SK-N-SH treated with all-trans-retinoic acid at 6 μM for 48 hours (cell line): Measurements from ENCODE around the gene TMEM132A.

Experiments used
- CSRNP3 ChIP-seq: fragments of 250-450 bp; sonication (Bioruptor Pico); IDR thresholded peaks from 2 replicates; pipeline ENCODE4 v1.5.1; 2021; ENCODE audit warnings: mild to moderate bottlenecking, moderate library complexity
- ESRRG ChIP-seq: fragments of 250-450 bp; sonication (Bioruptor Pico); IDR thresholded peaks from 2 replicates; pipeline ENCODE4 v1.6.1; 2021; ENCODE audit warnings: mild to moderate bottlenecking
- PPARA ChIP-seq: fragments of 250-450 bp; sonication (Bioruptor Pico); IDR thresholded peaks from 2 replicates; pipeline ENCODE4 v1.5.0; 2020; ENCODE audit warnings: mild to moderate bottlenecking, borderline replicate concordance
- RARB ChIP-seq: fragments of 250-450 bp; sonication (Bioruptor Pico); IDR thresholded peaks from 2 replicates; pipeline ENCODE4 v1.8.0; 2021; ENCODE audit warnings: mild to moderate bottlenecking, moderate library complexity
- SNAI2 ChIP-seq: fragments of 250-450 bp; sonication (Bioruptor Pico); IDR thresholded peaks from 2 replicates; pipeline ENCODE4 v1.5.0; 2020; ENCODE audit warnings: mild to moderate bottlenecking, moderate library complexity
- ZFP3 ChIP-seq: fragments of 250-450 bp; sonication (Bioruptor Pico); IDR thresholded peaks from 2 replicates; pipeline ENCODE4 v1.5.0; 2020; ENCODE audit warnings: mild to moderate bottlenecking, moderate library complexity
- ZNF70 ChIP-seq: fragments of 450-650 bp; formaldehyde crosslinking; IDR thresholded peaks from 2 replicates; pipeline ENCODE4 v1.5.0; 2020; ENCODE audit warnings: mild to moderate bottlenecking, moderate library complexity
- ZNF8 ChIP-seq: fragments of 450-650 bp; formaldehyde crosslinking; IDR thresholded peaks from 2 replicates; pipeline ENCODE4 v1.5.0; 2020; ENCODE audit warnings: mild to moderate bottlenecking, moderate library complexity
- TF ChIP-seq, protein P1 (sequence below): fragments of 250-450 bp; sonication (Bioruptor Pico); IDR thresholded peaks from 2 replicates; pipeline ENCODE4 v1.5.1; 2020; ENCODE audit warnings: low read depth, mild to moderate bottlenecking, moderate library complexity
- TF ChIP-seq, protein P2 (sequence below): fragments of 250-450 bp; sonication (Bioruptor Pico); IDR thresholded peaks from 2 replicates; pipeline ENCODE4 v1.8.0; 2020; ENCODE audit warnings: mild to moderate bottlenecking, moderate library complexity, borderline replicate concordance

DNA sequence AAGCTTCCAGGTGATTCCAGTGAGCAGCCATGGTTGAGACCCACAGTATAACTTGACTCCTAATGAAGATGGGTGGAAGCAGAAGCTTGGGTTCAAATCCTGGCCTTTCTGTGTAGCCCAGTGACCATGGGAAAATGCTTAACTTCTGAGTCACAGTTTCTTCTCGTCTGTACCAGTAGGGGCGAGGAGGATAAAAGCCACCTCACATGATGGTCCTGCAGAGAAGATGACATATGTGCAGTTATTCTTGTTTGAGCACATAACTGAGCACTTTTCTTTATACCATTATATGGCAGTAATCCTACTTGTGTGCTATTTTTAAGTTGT is 5.4 kb upstream of the TMEM132A start:
- TF ChIP-seq PPARA, result no peak
- no peak for TF ChIP-seq RARB (CRISPR knock-in tag)
- TF ChIP-seq, protein P1, sequence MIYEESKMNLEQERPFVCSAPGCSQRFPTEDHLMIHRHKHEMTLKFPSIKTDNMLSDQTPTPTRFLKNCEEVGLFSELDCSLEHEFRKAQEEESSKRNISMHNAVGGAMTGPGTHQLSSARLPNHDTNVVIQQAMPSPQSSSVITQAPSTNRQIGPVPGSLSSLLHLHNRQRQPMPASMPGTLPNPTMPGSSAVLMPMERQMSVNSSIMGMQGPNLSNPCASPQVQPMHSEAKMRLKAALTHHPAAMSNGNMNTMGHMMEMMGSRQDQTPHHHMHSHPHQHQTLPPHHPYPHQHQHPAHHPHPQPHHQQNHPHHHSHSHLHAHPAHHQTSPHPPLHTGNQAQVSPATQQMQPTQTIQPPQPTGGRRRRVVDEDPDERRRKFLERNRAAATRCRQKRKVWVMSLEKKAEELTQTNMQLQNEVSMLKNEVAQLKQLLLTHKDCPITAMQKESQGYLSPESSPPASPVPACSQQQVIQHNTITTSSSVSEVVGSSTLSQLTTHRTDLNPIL (CRISPR knock-in tag), result no peak
- TF ChIP-seq SNAI2 (CRISPR knock-in tag), result no peak
- TF ChIP-seq, protein P2, sequence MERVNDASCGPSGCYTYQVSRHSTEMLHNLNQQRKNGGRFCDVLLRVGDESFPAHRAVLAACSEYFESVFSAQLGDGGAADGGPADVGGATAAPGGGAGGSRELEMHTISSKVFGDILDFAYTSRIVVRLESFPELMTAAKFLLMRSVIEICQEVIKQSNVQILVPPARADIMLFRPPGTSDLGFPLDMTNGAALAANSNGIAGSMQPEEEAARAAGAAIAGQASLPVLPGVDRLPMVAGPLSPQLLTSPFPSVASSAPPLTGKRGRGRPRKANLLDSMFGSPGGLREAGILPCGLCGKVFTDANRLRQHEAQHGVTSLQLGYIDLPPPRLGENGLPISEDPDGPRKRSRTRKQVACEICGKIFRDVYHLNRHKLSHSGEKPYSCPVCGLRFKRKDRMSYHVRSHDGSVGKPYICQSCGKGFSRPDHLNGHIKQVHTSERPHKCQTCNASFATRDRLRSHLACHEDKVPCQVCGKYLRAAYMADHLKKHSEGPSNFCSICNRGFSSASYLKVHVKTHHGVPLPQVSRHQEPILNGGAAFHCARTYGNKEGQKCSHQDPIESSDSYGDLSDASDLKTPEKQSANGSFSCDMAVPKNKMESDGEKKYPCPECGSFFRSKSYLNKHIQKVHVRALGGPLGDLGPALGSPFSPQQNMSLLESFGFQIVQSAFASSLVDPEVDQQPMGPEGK (CRISPR knock-in tag), result no peak
- TF ChIP-seq ZNF8 (CRISPR knock-in tag), result no peak
- TF ChIP-seq ZFP3 (CRISPR knock-in tag), result no peak
- no peak for TF ChIP-seq CSRNP3 (CRISPR knock-in tag)
- TF ChIP-seq ZNF70 (CRISPR knock-in tag), result no peak
- no peak for TF ChIP-seq ESRRG
